OCI-LY3 (cell line): Measurements from ENCODE around the gene TBK1.

Source experiments
- EZH2phosphoT487 ChIP-seq: fragments of 200-600 bp; shearing (Covaris generic); IDR thresholded peaks from 2 replicates; pipeline ENCODE4 v1.6.1; 2018; ENCODE audit warnings: antibody characterized with exemption, mixed run types, low read depth
- TF ChIP-seq, protein P1 (sequence below): fragments of 200-600, 300-600 bp; sonication (generic); IDR thresholded peaks from 2 replicates; pipeline ENCODE4 v1.5.1; 2014; ENCODE audit warnings: antibody characterized with exemption, low read length, low read depth

DNA sequence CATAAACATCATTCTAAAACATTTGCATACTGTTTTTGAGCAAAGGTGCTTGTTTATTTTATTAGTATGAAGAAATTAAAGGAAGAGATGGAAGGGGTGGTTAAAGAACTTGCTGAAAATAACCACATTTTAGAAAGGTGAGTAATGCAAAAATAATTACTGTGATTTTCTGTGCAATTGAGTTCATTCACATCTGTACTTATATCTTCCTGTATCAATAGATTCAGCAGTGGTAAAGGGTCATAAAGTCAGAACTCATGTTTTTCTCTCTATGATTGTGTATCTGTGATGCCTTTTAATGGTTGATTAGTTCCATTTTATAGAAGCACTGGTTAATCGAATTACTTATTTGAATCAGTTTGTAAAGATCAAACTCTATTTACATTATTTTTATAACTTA lies 46.0 kb downstream of the TBK1 start:
- TF ChIP-seq EZH2phosphoT487 = no peak
- TF ChIP-seq, protein P1, sequence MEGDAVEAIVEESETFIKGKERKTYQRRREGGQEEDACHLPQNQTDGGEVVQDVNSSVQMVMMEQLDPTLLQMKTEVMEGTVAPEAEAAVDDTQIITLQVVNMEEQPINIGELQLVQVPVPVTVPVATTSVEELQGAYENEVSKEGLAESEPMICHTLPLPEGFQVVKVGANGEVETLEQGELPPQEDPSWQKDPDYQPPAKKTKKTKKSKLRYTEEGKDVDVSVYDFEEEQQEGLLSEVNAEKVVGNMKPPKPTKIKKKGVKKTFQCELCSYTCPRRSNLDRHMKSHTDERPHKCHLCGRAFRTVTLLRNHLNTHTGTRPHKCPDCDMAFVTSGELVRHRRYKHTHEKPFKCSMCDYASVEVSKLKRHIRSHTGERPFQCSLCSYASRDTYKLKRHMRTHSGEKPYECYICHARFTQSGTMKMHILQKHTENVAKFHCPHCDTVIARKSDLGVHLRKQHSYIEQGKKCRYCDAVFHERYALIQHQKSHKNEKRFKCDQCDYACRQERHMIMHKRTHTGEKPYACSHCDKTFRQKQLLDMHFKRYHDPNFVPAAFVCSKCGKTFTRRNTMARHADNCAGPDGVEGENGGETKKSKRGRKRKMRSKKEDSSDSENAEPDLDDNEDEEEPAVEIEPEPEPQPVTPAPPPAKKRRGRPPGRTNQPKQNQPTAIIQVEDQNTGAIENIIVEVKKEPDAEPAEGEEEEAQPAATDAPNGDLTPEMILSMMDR = no peak
